Cortex of kidney (tissue), 1 donor: ENCODE results near the gene FMN1.

Experiments used
- DNase-seq: peaks from one replicate; lab custom pipeline; 2025; lab: John Stamatoyannopoulos, UW

Gene FMN1

DNA sequence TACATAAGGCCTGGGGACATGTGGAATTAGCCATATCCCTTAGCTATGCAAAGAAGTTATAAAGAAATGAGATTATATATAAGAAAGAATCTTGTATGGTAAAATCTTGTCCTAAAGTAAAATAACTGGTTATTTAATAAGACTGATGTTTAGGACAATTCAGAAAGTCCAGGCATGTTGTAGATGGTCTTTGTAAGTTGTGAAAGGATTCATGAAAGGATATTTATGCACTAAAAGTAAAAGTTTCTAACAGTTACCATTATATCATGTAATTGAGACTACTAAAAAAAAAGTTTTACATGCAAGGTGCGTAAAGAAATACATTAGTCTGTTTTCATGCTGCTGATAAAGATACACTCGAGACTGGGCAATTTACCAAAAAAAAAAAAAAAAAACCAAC, 146.3 kb downstream of the FMN1 start:
- no peak for DNase-seq

DNA sequence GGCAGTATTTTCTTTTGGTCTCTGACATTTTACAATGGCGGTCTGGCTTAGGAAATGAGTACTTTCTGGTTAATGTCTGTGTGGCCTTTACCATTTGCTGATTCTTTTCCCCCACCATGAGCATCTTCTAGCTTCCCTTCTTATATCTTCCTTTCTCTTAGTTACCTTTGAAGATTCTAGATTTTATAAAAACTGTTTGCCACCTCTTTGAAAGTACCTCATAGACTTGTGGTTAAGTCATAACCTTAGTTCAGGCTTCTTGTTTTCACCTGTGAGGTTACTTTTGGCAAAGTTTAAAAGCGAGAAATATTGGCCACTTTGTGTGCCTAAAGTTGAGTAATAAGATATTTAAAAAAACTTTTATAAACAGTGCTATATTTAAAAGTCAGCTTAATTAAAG, 147.4 kb downstream of the FMN1 start:
- DNase-seq = no peak

DNA sequence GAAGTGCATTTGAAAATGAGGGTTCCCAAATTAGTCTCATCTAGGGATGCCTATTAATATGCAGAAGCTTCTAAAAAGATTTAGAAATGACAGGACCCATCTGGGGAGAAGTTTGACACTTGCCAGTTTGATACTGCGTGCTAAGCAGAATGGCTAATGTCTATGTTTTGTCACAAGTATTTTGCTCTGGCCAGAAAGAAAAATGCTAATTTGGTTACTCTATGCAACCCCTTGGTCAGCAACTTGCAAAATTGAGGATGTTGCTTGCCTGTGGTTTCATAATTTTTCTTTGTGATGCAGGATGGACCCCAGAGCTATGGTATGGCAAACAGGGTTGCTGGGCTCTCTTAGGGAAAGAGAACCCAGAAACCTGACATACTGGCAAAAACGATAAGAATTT, 148.2 kb downstream of the FMN1 start:
- no peak for DNase-seq

DNA sequence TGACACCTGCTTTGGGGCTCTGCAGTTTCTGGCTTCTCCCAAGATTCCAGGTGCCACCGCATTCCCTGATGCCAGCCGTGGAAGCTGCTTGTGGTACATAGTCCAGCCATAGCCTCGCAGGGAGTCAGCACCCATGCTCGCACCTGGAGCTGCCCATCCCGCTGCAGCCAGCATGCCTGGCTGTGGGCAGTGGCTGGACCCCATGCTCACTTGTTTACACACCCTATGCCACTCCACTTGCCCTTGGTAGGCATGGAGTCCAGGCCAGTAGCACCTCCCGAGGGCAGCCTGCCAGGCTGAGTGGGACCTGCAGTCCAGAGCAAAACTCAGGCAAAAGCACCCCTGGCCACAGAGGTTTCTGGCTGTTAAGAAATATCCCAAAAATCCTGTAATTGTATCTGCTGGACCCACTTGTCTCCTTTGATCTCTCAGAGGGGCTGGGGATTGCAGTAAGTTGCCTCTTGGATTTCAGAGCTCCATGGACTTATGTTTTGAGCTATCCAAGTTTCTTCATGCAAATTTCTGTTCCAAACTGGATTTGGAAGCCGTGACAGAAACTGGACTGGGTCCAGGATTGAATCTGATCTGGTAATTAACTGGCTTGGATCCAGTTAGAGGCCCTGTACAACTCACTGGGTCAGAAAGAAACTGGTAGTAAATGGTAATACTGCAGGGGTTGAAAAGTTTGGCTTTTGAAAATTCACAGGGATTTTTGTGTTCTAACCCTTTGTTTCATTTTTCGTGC, 149.3 kb downstream of the FMN1 start:
- DNase-seq = no peak

DNA sequence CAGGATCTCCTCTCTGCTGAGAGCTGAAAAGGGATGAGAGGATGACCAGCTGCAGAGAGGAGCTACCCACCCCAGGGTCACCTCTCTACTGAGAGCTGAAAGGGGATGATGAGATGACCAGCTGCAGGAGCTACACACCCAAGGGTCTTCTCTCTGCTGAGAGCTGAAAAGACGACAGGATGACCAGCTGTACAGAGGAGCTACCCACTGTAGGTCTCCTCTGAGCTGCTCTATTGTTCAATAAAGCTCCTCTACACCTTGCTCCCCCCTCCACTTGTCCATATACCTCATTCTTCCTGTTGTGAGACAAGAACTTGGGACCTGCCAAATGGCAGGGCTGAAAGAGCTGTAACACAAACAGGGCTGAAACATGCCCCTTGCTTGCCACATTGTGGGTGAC, 149.9 kb downstream of the FMN1 start:
- DNase-seq = no peak

DNA sequence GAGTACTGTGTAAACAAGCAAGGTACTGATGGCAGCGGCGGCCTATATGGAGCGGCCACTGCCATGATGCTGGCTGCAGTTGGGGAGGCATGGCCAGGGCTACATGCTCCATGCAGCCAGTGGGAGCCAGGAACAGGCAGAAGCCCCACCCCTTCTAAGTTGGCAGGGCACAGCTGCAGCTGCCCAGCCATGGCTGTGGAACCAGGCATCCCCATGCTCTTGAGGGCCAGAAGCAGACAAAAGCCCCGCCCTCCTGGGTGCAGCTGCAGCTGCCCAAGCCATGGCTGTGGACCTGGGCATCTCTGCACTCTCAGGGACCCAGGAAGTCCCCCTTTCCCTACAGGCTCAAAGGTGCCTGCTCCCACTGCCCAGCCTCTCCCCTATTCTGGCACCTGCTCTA, 150.9 kb downstream of the FMN1 start:
- DNase-seq = no peak

DNA sequence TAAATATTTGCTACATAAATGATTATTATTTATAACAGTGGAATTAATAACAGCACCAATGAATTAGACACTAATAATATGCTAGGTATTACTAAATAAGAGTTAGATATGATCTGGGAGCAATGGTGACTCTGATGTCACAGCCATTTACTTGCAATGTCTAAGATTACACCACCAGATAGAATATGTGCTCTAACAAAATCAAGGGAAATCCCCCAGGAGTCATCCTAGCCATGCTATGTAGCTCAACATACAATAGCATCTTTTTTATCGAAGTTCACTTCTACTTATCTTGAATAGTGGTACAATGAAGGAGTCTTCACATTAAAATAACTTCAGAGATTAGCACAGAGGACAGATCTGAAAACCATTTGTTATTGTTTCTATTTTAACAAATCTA, 154.0 kb downstream of the FMN1 start:
- DNase-seq = no peak

DNA sequence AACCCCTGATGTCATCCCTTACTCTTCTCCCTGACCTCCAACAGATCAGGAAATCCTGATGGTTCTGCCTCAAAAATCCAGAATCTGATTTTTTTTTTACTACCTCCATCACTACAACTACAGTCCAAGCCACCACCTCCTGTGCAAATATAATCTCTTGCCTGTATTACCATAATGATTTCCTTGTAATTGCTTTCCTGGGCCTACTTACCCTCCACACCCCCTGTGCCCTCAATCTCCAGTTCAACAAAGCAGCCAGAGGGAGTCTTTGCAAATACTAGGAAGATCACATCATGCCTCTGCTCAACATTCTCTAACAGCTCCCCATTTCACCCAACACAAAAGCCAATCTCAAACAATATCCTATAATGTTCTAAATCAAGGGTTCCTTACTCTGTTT, 159.9 kb downstream of the FMN1 start:
- no peak for DNase-seq

DNA sequence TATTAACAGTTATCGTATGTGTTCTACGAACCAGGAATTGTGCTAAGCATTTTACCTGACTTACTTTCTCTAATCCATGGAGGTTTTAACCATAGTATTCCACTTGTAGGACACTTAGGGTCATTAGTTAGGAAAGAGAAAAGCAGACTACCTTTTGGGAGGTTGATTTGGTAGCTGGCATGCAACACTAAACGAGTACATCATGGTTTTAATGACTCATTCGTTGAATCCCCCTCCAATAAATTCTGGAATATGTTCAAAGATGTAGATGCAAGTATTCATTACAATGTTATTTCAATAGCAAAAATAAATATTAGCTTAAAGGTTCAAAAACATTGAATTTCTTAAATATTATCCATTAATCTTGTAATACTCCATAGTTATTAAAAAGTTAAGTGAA, 162.5 kb downstream of the FMN1 start:
- no peak for DNase-seq

DNA sequence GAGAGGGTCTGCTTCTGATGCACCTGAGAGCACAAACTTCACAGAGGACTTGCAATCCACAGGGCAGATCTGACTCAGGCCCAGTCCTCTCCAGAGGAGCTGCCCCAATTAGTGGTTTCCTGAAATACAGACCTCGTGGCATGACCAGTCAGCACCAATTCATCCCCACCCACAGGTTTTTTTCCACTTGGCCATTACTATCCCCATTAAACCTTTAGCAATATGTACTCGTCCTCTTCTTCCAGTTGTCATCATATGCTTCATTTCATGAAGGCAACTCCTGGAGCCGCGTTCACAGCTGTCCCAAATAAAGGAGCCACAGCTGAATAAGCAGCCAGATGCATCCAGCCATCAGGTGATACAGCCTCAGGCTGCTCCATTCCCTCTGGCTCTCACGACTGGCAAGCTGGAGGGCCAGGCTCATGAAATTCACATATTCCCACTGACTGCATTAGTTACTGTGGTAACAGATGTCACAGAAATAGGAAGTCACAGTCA, 163.1 kb downstream of the FMN1 start:
- no peak for DNase-seq

DNA sequence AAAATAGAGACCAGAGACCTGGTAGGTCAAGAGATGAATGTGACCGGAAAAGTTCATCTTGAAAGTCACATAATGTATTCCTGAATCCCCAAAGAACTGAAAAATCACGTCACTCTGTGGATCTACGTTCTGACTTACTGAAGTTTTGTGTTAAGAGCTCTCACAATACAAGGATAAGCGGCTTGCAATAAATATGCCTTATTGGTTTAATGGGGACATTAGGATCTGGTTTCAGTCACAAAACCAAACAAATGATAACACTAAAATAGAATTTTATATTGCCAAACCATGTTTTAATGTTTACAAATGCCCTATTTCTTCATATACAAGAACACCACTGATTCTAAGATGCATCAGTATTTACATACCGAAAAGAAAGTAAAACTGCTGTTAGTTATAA, 164.2 kb downstream of the FMN1 start:
- no peak for DNase-seq

DNA sequence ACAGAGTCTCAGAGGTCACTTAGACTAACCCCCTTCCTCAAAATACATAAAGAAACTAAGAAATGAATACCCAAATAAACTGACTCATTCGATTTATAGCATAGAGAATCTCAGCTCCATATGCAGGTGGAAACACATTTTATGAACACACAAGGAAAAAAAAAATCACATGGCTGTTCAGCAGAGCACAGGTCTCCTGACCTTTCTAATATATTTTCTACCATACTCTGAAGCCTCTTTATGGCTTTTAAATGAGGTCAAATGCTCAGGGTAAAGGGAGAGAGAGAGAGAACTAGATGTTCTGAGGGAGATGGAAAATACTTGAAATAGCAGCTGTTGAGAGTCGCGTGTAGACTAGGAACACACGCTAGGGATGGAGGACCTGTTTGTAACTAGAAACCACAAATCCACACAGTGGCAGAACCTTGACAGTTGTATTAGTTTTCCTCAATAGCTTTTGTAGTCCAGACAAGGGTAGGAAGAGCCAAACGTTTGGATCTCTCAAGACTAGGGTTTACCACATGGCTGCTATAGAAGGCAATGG, 165.3 kb downstream of the FMN1 start:
- DNase-seq = no peak

DNA sequence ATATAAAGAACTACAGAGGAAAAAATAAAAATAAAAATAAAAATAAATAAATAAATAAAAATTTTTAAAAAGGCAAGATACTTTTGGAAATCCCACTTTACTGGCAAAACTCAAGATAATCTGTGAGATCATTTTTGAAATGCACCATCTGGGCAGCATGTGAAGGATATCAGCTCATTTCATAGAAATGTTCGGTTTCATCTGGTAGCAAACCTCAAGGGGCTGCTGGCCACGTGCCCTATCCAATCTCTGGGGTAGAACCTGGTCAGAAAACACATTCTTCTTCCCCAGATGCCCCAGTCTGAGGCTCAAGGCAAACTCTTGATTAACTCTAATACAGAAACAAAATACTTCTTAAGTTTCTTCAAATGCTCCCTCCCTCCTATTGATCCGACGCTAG, 166.0 kb downstream of the FMN1 start:
- DNase-seq = no peak

DNA sequence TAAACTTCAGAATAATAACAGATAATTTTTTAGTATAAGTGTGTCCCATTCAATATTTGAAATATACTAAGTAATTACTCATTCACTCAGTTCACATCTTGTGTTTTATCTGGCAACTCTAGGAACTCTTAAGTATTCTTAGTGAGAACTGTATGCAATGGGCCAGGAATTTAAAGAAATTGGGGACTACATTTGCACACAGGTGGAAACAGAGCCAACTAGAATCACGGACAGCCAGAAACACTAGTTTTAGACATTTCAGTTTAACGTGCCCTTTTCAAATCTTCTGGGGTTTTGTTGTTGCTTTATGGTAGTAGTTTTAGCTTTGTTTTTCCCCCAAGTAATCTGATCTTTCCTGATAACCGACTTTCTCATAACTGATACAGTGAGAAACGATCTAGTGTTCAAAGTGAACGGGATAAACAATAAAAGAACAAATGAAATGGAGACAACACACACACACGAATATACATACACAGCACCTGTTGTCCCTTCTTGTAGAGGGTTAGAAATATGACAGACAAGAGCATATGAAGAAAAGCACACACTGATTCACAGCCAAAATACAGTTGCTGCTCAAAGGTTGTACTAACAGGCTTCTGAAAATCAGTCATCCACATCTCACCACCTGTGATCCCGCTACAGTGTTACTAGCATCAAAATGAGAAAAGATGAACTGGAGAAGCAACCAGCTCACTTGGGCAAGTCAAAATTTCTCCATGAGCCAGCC, 167.0 kb downstream of the FMN1 start:
- DNase-seq = no peak

DNA sequence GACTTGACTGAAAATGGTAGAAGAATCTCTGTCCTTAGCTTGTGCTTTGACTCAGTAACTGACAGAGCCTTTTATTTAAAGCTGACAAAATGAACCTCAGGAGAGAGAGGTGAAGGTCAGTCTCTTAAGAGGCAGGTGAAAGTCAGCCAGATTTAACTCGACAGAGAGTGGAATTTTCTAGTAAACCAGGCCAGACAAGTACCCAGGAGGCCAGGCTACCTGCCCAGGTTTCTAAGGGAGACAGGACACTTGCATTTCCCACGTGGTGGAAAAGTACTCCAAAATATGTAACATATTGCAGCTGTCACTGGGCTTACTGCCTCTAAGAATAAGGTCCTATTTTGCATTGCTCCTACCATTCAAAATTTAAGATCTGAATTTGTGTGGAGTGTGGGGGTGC, 167.9 kb downstream of the FMN1 start:
- DNase-seq = no peak

DNA sequence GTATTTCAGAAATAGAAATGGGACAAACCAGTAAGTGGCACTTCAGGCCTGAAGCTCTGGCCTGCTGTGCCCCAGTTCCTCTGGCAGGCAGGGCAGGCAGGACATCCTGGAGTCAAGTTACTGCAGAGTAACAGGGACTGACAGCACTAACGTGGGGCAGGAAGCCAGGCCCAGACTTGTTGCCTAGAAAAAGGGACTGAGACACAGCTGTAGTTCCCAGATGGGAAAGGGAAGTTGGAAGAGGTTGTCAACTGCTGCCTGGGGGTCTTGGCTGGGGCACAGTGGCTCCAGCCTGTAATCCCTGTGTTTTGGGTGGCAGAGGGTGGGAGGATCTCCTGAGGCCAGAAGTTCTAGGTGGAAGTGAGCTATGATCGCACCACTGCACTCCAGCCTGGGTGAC, 171.9 kb downstream of the FMN1 start:
- no peak for DNase-seq

DNA sequence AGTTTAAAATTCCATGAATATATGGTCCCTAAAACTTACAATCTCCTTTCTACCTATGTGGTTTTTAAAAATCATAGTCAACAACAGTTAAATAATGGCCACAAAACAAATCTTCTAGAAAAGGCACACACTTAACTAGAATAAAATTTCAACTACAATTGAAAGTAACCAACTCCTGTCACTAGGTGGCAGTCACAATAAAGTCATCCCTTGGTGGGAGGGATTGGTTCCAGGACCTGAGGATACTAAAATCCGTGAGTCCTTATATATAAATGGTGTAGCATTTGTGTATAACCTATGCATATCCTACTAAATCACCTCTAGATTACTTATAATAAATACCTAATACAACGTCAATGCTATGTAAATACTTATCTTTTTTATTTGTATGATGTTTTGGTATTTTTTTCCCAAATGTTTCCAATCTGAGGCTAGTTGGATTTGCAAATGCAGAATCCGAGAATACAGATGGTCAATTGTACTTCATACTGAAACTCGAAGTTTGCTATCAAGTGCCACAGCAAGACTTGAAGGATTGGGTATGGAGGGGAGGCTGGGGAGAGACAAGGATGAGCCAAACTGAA, 172.6 kb downstream of the FMN1 start:
- DNase-seq = no peak

DNA sequence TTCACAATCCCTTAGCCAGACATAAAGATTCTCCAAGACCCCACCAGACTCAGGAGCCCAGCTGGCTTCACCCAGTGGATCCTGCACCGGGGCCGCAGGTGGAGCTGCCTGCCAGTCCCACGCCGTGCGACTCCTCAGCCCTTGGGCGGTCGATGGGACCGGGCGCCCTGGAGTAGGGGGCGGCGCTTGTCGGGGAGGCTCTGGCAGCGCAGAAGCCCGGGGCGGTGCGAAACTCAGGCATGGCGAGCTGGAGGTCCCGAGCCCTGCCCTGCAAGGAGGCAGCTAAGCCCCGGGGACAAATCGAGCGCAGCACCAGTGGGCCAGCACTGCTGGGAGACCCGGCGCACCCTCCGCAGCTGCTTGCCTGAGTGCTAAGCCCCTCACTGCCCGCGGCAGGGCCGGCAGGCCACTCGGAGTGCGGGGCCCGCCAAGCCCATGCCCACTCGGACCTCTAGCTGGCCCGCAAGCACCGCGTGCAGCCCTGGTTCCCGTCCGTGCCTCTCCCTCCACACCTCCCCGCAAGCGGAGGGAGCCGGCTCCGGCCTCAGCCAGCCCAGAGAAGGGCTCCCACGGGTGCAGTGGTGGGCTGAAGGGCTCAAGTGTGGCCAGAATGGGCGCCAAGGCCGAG, 175.0 kb downstream of the FMN1 start:
- DNase-seq = no peak

DNA sequence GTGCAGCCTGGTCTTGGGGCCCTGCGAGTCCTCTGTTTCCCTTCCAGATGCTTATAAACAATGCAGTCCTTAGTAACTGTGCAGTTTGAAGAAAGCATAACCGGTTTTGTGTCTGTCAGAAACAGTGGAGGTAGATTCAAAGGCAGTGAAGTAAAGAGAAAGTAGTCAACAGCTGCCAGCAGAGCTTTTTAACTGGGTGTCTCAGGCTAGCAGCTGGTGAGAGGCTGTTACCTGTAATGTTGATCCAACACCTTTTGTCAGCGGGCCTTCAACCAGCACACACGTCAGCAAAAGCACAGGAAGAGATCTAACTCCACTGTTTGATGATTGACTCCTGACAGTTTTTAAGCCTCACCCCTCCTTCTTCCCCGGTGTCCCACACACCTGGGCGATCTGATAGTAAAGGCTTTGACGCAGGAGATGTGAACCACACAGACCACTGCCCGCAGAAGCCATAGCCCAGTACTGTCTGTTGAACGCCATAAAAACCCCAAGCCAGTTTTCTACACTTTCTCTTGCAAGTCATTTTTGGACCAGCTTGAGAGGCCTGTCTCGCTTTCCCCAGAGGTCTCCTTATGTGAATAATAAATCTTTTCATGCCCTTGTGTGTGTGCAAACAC, 178.0 kb downstream of the FMN1 start:
- no peak for DNase-seq

DNA sequence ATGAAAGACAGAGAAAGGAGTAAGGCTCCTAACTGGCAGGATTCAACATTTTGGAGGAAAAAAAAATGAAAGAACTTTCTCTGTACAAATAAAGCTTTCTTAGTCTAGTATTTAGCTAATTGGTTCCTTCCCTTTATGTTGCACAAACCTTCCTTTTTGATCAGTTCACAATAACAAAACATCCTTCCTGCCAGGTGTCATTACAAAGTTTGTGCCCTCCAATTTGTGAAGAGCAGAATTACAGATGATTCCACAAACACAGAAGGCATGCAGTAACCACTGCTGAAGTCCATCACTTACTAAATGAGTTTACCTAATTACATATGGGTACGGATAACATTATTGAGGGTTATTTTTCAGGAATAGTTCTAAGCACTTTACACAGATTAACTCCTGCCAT, 179.9 kb downstream of the FMN1 start:
- no peak for DNase-seq

DNA sequence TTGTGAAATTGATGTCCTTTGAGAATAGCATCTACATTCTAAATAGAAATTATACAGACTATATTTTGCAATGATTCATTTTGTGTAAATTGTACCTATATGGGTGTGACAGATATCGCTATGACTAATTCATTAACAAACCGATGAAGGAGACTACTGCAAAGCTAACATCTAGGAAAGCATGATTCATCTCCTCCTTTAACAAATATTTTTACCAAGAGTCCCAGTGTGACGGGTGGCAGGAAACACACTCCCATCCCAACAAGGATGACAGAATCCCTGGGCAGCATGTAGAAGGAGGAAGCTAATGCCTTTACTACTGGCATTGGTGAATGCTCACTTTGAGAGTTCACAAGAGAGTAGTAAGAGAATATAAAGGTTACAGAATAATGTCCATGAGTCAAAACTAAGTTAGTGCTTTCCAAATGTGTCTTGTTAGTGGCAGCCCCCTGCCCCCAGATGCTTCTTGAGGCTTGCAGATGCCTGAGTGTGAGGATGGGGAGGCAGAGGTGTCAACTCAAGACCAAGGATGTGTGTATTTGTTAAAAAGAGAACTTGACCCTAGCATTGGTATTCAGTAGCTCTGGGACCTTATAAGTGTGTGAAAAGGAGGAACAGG, 180.6 kb downstream of the FMN1 start:
- DNase-seq = no peak

DNA sequence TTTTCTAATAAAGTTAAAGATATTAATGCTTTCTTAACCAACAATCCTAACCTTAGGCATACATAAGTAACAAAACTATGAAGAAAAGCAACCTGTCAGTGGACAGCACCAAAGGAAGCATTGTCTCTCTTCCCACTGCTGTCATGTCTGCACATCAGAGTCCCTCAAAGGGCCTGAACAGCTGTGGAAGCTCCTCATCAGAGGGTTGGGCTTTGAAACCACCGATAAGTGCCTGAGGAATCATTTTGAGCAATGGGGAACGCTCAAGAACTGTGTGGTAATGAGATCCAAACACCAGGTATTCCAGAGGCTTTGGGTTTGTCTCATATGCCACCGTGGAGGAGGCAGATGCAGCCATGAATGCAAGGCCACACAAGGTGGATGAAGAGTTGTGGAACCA, 182.5 kb downstream of the FMN1 start:
- DNase-seq = no peak
